Stimulated activated CD4-positive, alpha-beta T cell treated with anti-CD3 and anti-CD28 coated beads, Interleukin-15, amount 100 ng/mL, for 24 hours (primary cell): ENCODE data around the gene MAP10.
"Not testable (repeated sequence)": the region's sequence is repeated elsewhere in the genome, so short reads cannot be mapped to it uniquely, and the experiment has no call there.

ENCODE experiments used
- DNase-seq: peaks from one replicate; pipeline ENCODE4 v3.0.0-alpha.2; 2020

Gene MAP10

GRCh38 chr1:232805269-232806185 is at the start of gene MAP10:
Gene MAP10, plus strand, starts transcription at chr1:232805416. Its CDS starts 34 bp downstream, at chr1:232805450.
- peak; percentile 84 for DNase-seq

GRCh38 chr1:232764458-232765251 is 40.6 kb upstream of the MAP10 start:
- DNase-seq = no peak

- DNase-seq = no peak
Observed at GRCh38 chr1:232765542-232765941, 39.7 kb upstream of the MAP10 start.

GRCh38 chr1:232766241-232766890 is 38.9 kb upstream of the MAP10 start:
- DNase-seq = no peak

GRCh38 chr1:232766904-232767303 is 38.3 kb upstream of the MAP10 start:
- no peak for DNase-seq

GRCh38 chr1:232767305-232768074 is 37.7 kb upstream of the MAP10 start:
- peak; percentile 2 for DNase-seq

- DNase-seq = no peak
Observed at GRCh38 chr1:232768793-232769192, 36.4 kb upstream of the MAP10 start.

GRCh38 chr1:232769733-232770132 is 35.5 kb upstream of the MAP10 start:
- no peak for DNase-seq

- no peak for DNase-seq
Observed at GRCh38 chr1:232773752-232774151, 31.5 kb upstream of the MAP10 start.

- no peak for DNase-seq
Observed at GRCh38 chr1:232776526-232777106, 28.6 kb upstream of the MAP10 start.

- DNase-seq = no peak
Observed at GRCh38 chr1:232780354-232780753, 24.9 kb upstream of the MAP10 start.

- DNase-seq = no peak
Observed at GRCh38 chr1:232784794-232785193, 20.4 kb upstream of the MAP10 start.

GRCh38 chr1:232785630-232786029 is 19.6 kb upstream of the MAP10 start:
- DNase-seq = not testable (repeated sequence)

- no peak for DNase-seq
Observed at GRCh38 chr1:232786845-232787455, 18.3 kb upstream of the MAP10 start.

- DNase-seq = no peak
Observed at GRCh38 chr1:232788235-232788872, 16.9 kb upstream of the MAP10 start.

- DNase-seq = no peak
Observed at GRCh38 chr1:232789651-232790050, 15.6 kb upstream of the MAP10 start.

GRCh38 chr1:232792949-232793348 is 12.3 kb upstream of the MAP10 start:
- DNase-seq = peak; percentile 11

GRCh38 chr1:232793944-232794343 is 11.3 kb upstream of the MAP10 start:
- DNase-seq = no peak

- no peak for DNase-seq
Observed at GRCh38 chr1:232795497-232796053, 9.6 kb upstream of the MAP10 start.

GRCh38 chr1:232797856-232798510 is 7.2 kb upstream of the MAP10 start:
- no peak for DNase-seq
